K562 (cell line): ENCODE data around the gene AIFM1. TPM values are rescaled to one million over a fixed set of nuclear protein-coding genes. Genes with fewer than 3 reads are reported as not detected.

Experiments
- BACH1 ChIP-seq: fragments of 200-800 bp; sonication (Bioruptor generic); IDR thresholded peaks from 2 replicates; pipeline ENCODE4 v1.6.1; 2016; ENCODE audit warnings: missing genetic modification characterization, missing compliant biosample characterization
- EGR1 ChIP-seq: fragments of 450-650 bp; conservative IDR thresholded peaks from 2 replicates; pipeline ENCODE4 v1.6.1; 2017; ENCODE audit warnings: mild to moderate bottlenecking
- ELF2 ChIP-seq: fragments of 250-450 bp; sonication (Bioruptor Pico); IDR thresholded peaks from 2 replicates; pipeline ENCODE4 v1.5.0; 2021; ENCODE audit warnings: mild to moderate bottlenecking
- ERF ChIP-seq: fragments of 450-650 bp; formaldehyde crosslinking; IDR thresholded peaks from 2 replicates; pipeline ENCODE4 v1.4.0; 2020; ENCODE audit warnings: mild to moderate bottlenecking, mixed read lengths
- HMG20B ChIP-seq: fragments of 250-450 bp; sonication (Bioruptor Pico); IDR thresholded peaks from 2 replicates; pipeline ENCODE4 v1.5.0; 2021; ENCODE audit warnings: mild to moderate bottlenecking
- MXI1 ChIP-seq: IDR thresholded peaks from 2 replicates; pipeline ENCODE4 v1.6.1; 2011; ENCODE audit warnings: low read depth, mild to moderate bottlenecking, improper control_type of control experiment, low read length
- POLR2A ChIP-seq: fragments of 450-650 bp; conservative IDR thresholded peaks from 2 replicates; pipeline ENCODE4 v1.6.1; 2016
- RBM17 ChIP-seq: fragments of 200-400 bp; formaldehyde crosslinking; IDR thresholded peaks from 2 replicates; pipeline ENCODE4 v1.6.1; 2017; ENCODE audit warnings: low read depth, mild to moderate bottlenecking, low read length, borderline replicate concordance
- RBM22 ChIP-seq: fragments of 200-400 bp; formaldehyde crosslinking; IDR thresholded peaks from 2 replicates; pipeline ENCODE4 v1.6.1; 2018; ENCODE audit warnings: low read length, low read depth; ENCODE audit not compliant: poor library complexity, severe bottlenecking
- TRIM24 ChIP-seq, 2 experiments: fragments of 450-650 bp; IDR thresholded peaks; 2 replicates each; pipeline ENCODE4 v1.6.1; 2016
- ZKSCAN8 ChIP-seq: fragments of 200-800 bp; sonication (Bioruptor generic); IDR thresholded peaks from 2 replicates; pipeline ENCODE4 v1.6.1; 2016; ENCODE audit warnings: missing genetic modification characterization, missing compliant biosample characterization
- ZNF12 ChIP-seq: sonication (generic); formaldehyde crosslinking; IDR thresholded peaks from 2 replicates; pipeline ENCODE4 v1.4.0; 2020; ENCODE audit warnings: mild to moderate bottlenecking, missing genetic modification reagents
- ZNF316 ChIP-seq: fragments of 450-650 bp; IDR thresholded peaks from 2 replicates; pipeline ENCODE4 v1.6.1; 2016
- ZNF551 ChIP-seq: fragments of 250-450 bp; sonication (Bioruptor Pico); IDR thresholded peaks from 2 replicates; pipeline ENCODE4 v1.5.0; 2021; ENCODE audit warnings: mild to moderate bottlenecking, moderate library complexity
- ZNF696 ChIP-seq: fragments of 250-450 bp; sonication (Bioruptor Pico); conservative IDR thresholded peaks from 2 replicates; pipeline ENCODE4 v1.4.0; 2020; ENCODE audit warnings: mild to moderate bottlenecking, moderate library complexity
- polyA plus RNA-seq, 8 experiments: library from polyadenylated mRNA; depleted of rRNA in 4 of 8; stranded (reverse) in 5 of 8; unstranded in 3 of 8; fragments of >200 nt; fragmentation: Nextera tagmentation in 2 of 8; fragmentation: Illumina TruSeq in 1 of 8; extraction: Ambion mirVana in 2 of 8; extraction: Trizol in 1 of 8; gene quantifications; 2 replicates each; pipeline versions ENCODE4 v1.2.1 to v1.2.3, GENCODE V29; 2011 to 2014; ENCODE audit warnings: inconsistent platforms in 1 of 8, missing spikeins in 1 of 8
- total RNA-seq, 7 experiments: library from RNA; depleted of rRNA in 6 of 7; stranded (reverse); fragments of >200 nt in 6 of 7; fragmentation: Illumina TruSeq in 2 of 7; extraction: Trizol in 2 of 7; gene quantifications; 2 replicates each; pipeline versions ENCODE4 v1.2.1 to v1.2.3, GENCODE V29; 2011 to 2021; ENCODE audit warnings: low replicate concordance in 1 of 7
- TF ChIP-seq, protein P1 (sequence below), 3 experiments: fragments of 200-800 bp in 1 of 3; fragments of 250-450 bp in 1 of 3; fragments of 450-650 bp in 1 of 3; sonication (Bioruptor Pico) in 1 of 3; sonication (Bioruptor generic) in 1 of 3; formaldehyde crosslinking in 1 of 3; IDR thresholded peaks; 2 replicates each; pipeline versions ENCODE4 v1.6.1 to v1.8.0; 2016 to 2022; ENCODE audit warnings: mild to moderate bottlenecking in 2 of 3, missing genetic modification characterization in 2 of 3, missing compliant biosample characterization in 1 of 3, moderate library complexity in 1 of 3
- TF ChIP-seq, protein P2 (sequence below): sonication (generic); formaldehyde crosslinking; IDR thresholded peaks from 2 replicates; pipeline ENCODE4 v1.5.0; 2020; ENCODE audit warnings: missing genetic modification reagents
- TF ChIP-seq, protein P3 (sequence below): fragments of 250-450 bp; sonication (Bioruptor Pico); IDR thresholded peaks from 2 replicates; pipeline ENCODE4 v1.8.0; 2021; ENCODE audit warnings: moderate library complexity, mild to moderate bottlenecking, inconsistent platforms
- TF ChIP-seq, protein P4 (sequence below): fragments of 450-650 bp; IDR thresholded peaks from one replicate; pipeline ENCODE4 v1.6.1; 2018; ENCODE audit warnings: mild to moderate bottlenecking, moderate library complexity; ENCODE audit not compliant: partially characterized antibody
- TF ChIP-seq, protein P5 (sequence below): fragments of 450-650 bp; IDR thresholded peaks from 2 replicates; pipeline ENCODE4 v1.6.1; 2017; ENCODE audit warnings: mild to moderate bottlenecking, moderate library complexity
- TF ChIP-seq, protein P6 (sequence below): conservative IDR thresholded peaks from 2 replicates; pipeline ENCODE4 v1.6.1; 2011; ENCODE audit warnings: low read depth, mild to moderate bottlenecking, low read length; ENCODE audit not compliant: control insufficient read depth

The AIFM1 gene
- total and polyA plus RNA-seq, 9 of the 15 experiments (the other 6 are each of a cell fraction or from before 2014, with no cell fraction given), result 51.0 to 117 (median 91.2) TPM

DNA sequence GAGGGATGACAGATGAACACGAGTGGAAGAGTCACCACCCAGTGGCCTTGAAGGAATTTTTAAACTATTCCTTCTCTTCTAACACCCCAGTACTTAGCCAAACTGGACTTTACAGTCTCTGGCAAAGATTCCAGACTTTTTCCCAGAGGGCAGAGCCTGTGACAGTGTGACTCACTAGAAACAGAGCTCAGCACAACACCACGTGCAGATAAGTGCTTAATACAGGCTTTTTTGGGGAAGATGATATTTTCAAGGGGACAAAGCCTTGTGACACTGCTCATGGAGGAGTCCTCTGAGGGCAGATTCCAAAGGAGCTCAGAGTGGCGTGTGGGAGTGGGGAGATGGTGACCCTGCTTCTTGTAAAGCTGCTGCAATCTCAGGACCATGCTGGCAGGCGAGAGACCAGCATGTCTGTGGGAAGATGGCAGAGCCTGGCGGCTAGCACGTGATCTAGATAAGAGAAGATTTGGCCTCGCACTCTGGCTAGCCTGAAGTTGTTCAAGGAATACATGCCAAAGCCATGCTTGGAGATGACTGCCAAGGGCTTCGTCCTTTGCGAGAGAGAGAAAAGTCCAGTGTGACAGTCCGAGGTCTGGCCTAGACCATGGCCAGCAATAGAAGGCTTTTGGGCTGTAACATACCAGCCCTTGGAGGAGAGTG is 8.5 kb upstream of the AIFM1 start (continued):
- TF ChIP-seq, protein P1, sequence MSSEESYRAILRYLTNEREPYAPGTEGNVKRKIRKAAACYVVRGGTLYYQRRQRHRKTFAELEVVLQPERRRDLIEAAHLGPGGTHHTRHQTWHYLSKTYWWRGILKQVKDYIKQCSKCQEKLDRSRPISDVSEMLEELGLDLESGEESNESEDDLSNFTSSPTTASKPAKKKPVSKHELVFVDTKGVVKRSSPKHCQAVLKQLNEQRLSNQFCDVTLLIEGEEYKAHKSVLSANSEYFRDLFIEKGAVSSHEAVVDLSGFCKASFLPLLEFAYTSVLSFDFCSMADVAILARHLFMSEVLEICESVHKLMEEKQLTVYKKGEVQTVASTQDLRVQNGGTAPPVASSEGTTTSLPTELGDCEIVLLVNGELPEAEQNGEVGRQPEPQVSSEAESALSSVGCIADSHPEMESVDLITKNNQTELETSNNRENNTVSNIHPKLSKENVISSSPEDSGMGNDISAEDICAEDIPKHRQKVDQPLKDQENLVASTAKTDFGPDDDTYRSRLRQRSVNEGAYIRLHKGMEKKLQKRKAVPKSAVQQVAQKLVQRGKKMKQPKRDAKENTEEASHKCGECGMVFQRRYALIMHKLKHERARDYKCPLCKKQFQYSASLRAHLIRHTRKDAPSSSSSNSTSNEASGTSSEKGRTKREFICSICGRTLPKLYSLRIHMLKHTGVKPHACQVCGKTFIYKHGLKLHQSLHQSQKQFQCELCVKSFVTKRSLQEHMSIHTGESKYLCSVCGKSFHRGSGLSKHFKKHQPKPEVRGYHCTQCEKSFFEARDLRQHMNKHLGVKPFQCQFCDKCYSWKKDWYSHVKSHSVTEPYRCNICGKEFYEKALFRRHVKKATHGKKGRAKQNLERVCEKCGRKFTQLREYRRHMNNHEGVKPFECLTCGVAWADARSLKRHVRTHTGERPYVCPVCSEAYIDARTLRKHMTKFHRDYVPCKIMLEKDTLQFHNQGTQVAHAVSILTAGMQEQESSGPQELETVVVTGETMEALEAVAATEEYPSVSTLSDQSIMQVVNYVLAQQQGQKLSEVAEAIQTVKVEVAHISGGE (CRISPR knock-in tag; IDR thresholded peaks at IDR 0.05), result no peak
- no peak for TF ChIP-seq RBM22
- TF ChIP-seq, protein P2, sequence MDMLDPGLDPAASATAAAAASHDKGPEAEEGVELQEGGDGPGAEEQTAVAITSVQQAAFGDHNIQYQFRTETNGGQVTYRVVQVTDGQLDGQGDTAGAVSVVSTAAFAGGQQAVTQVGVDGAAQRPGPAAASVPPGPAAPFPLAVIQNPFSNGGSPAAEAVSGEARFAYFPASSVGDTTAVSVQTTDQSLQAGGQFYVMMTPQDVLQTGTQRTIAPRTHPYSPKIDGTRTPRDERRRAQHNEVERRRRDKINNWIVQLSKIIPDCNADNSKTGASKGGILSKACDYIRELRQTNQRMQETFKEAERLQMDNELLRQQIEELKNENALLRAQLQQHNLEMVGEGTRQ (CRISPR knock-in tag), result peak; percentile 50; the same call in 1 of the 2 replicates
- no peak for TF ChIP-seq RBM17
- no peak for TF ChIP-seq EGR1
- no peak for TF ChIP-seq ZNF551 (CRISPR knock-in tag)
- TF ChIP-seq ZNF696 (CRISPR knock-in tag), result no peak
- TF ChIP-seq, protein P3, sequence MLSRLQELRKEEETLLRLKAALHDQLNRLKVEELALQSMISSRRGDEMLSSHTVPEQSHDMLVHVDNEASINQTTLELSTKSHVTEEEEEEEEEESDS, result no peak
- no peak for TF ChIP-seq MXI1
- TF ChIP-seq ELF2 (CRISPR knock-in tag), result no peak
- no peak for TF ChIP-seq POLR2A
- TF ChIP-seq BACH1 (tag), result 0 out of 2 replicates have a peak, but pooled peaks have one; percentile 33
- no peak for TF ChIP-seq TRIM24 (IDR thresholded peaks at IDR 0.05)
- TF ChIP-seq HMG20B (CRISPR knock-in tag), result no peak
- no peak for TF ChIP-seq ZNF12
- TF ChIP-seq, protein P4, sequence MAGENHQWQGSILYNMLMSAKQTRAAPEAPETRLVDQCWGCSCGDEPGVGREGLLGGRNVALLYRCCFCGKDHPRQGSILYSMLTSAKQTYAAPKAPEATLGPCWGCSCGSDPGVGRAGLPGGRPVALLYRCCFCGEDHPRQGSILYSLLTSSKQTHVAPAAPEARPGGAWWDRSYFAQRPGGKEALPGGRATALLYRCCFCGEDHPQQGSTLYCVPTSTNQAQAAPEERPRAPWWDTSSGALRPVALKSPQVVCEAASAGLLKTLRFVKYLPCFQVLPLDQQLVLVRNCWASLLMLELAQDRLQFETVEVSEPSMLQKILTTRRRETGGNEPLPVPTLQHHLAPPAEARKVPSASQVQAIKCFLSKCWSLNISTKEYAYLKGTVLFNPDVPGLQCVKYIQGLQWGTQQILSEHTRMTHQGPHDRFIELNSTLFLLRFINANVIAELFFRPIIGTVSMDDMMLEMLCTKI, result no peak
- TF ChIP-seq ZKSCAN8 (CRISPR knock-in tag), result no peak
- no peak for TF ChIP-seq ERF (CRISPR knock-in tag)
- TF ChIP-seq, protein P5, sequence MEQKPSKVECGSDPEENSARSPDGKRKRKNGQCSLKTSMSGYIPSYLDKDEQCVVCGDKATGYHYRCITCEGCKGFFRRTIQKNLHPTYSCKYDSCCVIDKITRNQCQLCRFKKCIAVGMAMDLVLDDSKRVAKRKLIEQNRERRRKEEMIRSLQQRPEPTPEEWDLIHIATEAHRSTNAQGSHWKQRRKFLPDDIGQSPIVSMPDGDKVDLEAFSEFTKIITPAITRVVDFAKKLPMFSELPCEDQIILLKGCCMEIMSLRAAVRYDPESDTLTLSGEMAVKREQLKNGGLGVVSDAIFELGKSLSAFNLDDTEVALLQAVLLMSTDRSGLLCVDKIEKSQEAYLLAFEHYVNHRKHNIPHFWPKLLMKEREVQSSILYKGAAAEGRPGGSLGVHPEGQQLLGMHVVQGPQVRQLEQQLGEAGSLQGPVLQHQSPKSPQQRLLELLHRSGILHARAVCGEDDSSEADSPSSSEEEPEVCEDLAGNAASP, result no peak
- TF ChIP-seq ZNF316, result no peak
- TF ChIP-seq, protein P6, sequence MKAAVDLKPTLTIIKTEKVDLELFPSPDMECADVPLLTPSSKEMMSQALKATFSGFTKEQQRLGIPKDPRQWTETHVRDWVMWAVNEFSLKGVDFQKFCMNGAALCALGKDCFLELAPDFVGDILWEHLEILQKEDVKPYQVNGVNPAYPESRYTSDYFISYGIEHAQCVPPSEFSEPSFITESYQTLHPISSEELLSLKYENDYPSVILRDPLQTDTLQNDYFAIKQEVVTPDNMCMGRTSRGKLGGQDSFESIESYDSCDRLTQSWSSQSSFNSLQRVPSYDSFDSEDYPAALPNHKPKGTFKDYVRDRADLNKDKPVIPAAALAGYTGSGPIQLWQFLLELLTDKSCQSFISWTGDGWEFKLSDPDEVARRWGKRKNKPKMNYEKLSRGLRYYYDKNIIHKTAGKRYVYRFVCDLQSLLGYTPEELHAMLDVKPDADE, result no peak
